ENCODE data around the gene METTL14.

Gene METTL14

GRCh38 chr4:118734491-118735205 is 49.5 kb downstream of the METTL14 start:
- DNase-seq = no peak

- DNase-seq = no peak
These were observed 51.7 kb downstream of the METTL14 start for GRCh38 chr4:118736900-118737299.

- DNase-seq = no peak
These were observed 52.9 kb downstream of the METTL14 start for GRCh38 chr4:118738090-118738489.

GRCh38 chr4:118739022-118739713 is 54.0 kb downstream of the METTL14 start:
- DNase-seq = no peak

- DNase-seq = no peak
These were observed 55.7 kb downstream of the METTL14 start for GRCh38 chr4:118740869-118741268.

GRCh38 chr4:118741301-118741855 is 56.2 kb downstream of the METTL14 start:
- DNase-seq = no peak

- DNase-seq = no peak
These were observed 56.9 kb downstream of the METTL14 start for GRCh38 chr4:118742050-118742449.

- DNase-seq = no peak
These were observed 58.7 kb downstream of the METTL14 start for GRCh38 chr4:118743867-118744266.

GRCh38 chr4:118745357-118745756 is 60.2 kb downstream of the METTL14 start:
- no peak for DNase-seq

- DNase-seq = no peak
These were observed 61.2 kb downstream of the METTL14 start for GRCh38 chr4:118746251-118746919.

GRCh38 chr4:118749347-118749988 is 64.3 kb downstream of the METTL14 start:
- no peak for DNase-seq

GRCh38 chr4:118751629-118752323 is 66.6 kb downstream of the METTL14 start:
- DNase-seq = no peak

- no peak for DNase-seq
These were observed 67.4 kb downstream of the METTL14 start for GRCh38 chr4:118752551-118752950.

GRCh38 chr4:118753096-118753495 is 67.9 kb downstream of the METTL14 start:
- no peak for DNase-seq

GRCh38 chr4:118753685-118754084 is 68.5 kb downstream of the METTL14 start:
- DNase-seq = no peak

- no peak for DNase-seq
These were observed 69.7 kb downstream of the METTL14 start for GRCh38 chr4:118754890-118755289.

- no peak for DNase-seq
These were observed 70.4 kb downstream of the METTL14 start for GRCh38 chr4:118755438-118756226.

- DNase-seq = no peak
These were observed 71.2 kb downstream of the METTL14 start for GRCh38 chr4:118756429-118756828.

GRCh38 chr4:118756958-118757357 is 71.8 kb downstream of the METTL14 start:
- DNase-seq = no peak

- no peak for DNase-seq
These were observed 72.6 kb downstream of the METTL14 start for GRCh38 chr4:118757761-118758251.

- DNase-seq = no peak
These were observed 73.1 kb downstream of the METTL14 start for GRCh38 chr4:118758293-118758692.
